BLaER1 (cell line): ENCODE data around the gene CHD2.
"Not testable (repeated sequence)": the region's sequence is repeated elsewhere in the genome, so short reads cannot be mapped to it uniquely, and the experiment has no call there.

ENCODE experiments used
- H3K27ac ChIP-seq: shearing (Covaris generic); formaldehyde crosslinking; 2 replicates; pipeline ENCODE4 v1.8.1; 2022
- H3K27me3 ChIP-seq: shearing (Covaris generic); formaldehyde crosslinking; 2 replicates; pipeline ENCODE4 v1.8.1; 2022
- H3K36me3 ChIP-seq: shearing (Covaris generic); formaldehyde crosslinking; 2 replicates; pipeline ENCODE4 v1.8.1; 2022
- H3K4me1 ChIP-seq: shearing (Covaris generic); formaldehyde crosslinking; 2 replicates; pipeline ENCODE4 v1.8.1; 2022
- H3K4me2 ChIP-seq: shearing (Covaris generic); formaldehyde crosslinking; 2 replicates; pipeline ENCODE4 v1.8.1; 2022
- H3K4me3 ChIP-seq: shearing (Covaris generic); formaldehyde crosslinking; 2 replicates; pipeline ENCODE4 v1.8.1; 2022
- H3K9ac ChIP-seq: shearing (Covaris generic); formaldehyde crosslinking; 2 replicates; pipeline ENCODE4 v1.8.1; 2022
- H3K9me3 ChIP-seq: shearing (Covaris generic); formaldehyde crosslinking; 2 replicates; pipeline ENCODE4 v1.8.1; 2022
- H4K20me1 ChIP-seq: shearing (Covaris generic); formaldehyde crosslinking; 2 replicates; pipeline ENCODE4 v1.8.1; 2022
- Cebpa-rat ChIP-seq: shearing (Covaris generic); IDR thresholded peaks from 2 replicates; pipeline ENCODE4 v1.8.1; 2022

Gene CHD2

GRCh38 chr15:92910451-92910850 lies 10.3 kb downstream of the CHD2 start:
- Histone ChIP-seq H3K27me3 (no peaks in the 10 kb centered on the region), H3K4me2 (peak overlapping the region; percentile 1; the same call in 1 of the 2 replicates), H3K4me3 (no peak overlapping the region), H4K20me1 (no peaks in the 10 kb centered on the region), H3K27ac (no peak overlapping the region), H3K36me3 (peaks cover 42% of the 10 kb centered on the region), H3K9me3 (peaks cover 6% of the 10 kb centered on the region; the same call in 1 of the 2 replicates), H3K4me1 (peaks cover 94% of the 10 kb centered on the region), H3K9ac (no peak overlapping the region)
- no peak for TF ChIP-seq Cebpa-rat

GRCh38 chr15:92914103-92914499 lies 14.0 kb downstream of the CHD2 start:
- H3K4me3 ChIP-seq, result peak overlapping the region; percentile 30; the same call in 1 of the 2 replicates
- H3K27ac ChIP-seq, result peak overlapping the region; percentile 67
- no peak for TF ChIP-seq Cebpa-rat
- no peaks in the 10 kb centered on the region for H3K27me3 ChIP-seq
- H3K9ac ChIP-seq, result peak overlapping the region; percentile 42; the same call in 1 of the 2 replicates
- H3K36me3 ChIP-seq, result peaks cover 55% of the 10 kb centered on the region
- H3K4me1 ChIP-seq, result peaks cover 83% of the 10 kb centered on the region
- peaks cover 6% of the 10 kb centered on the region; the same call in 1 of the 2 replicates for H3K9me3 ChIP-seq
- H3K4me2 ChIP-seq, result peak overlapping the region; percentile 72
- no peaks in the 10 kb centered on the region for H4K20me1 ChIP-seq

GRCh38 chr15:92914768-92915221 lies 14.7 kb downstream of the CHD2 start:
- H3K36me3 ChIP-seq, result peaks cover 55% of the 10 kb centered on the region
- H3K4me3 ChIP-seq, result peak overlapping the region; percentile 30; the same call in 1 of the 2 replicates
- H4K20me1 ChIP-seq, result no peaks in the 10 kb centered on the region
- H3K9ac ChIP-seq, result peak overlapping the region; percentile 42
- no peaks in the 10 kb centered on the region for H3K27me3 ChIP-seq
- H3K4me1 ChIP-seq, result peaks cover 77% of the 10 kb centered on the region
- TF ChIP-seq Cebpa-rat, result no peak
- H3K27ac ChIP-seq, result peak overlapping the region; percentile 67
- H3K4me2 ChIP-seq, result peak overlapping the region; percentile 72
- peaks cover 6% of the 10 kb centered on the region; the same call in 1 of the 2 replicates for H3K9me3 ChIP-seq

GRCh38 chr15:92915766-92916435 lies 15.8 kb downstream of the CHD2 start:
- TF ChIP-seq Cebpa-rat, result no peak
- Histone ChIP-seq H3K9ac (no peak overlapping the region), H3K27me3 (no peaks in the 10 kb centered on the region), H3K4me3 (no peak overlapping the region), H3K4me2 (peak overlapping the region; percentile 72), H3K4me1 (peaks cover 69% of the 10 kb centered on the region), H3K27ac (peak overlapping the region; percentile 67), H3K36me3 (peaks cover 49% of the 10 kb centered on the region), H4K20me1 (peaks cover 3% of the 10 kb centered on the region; the same call in 1 of the 2 replicates), H3K9me3 (peaks cover 6% of the 10 kb centered on the region; the same call in 1 of the 2 replicates)

GRCh38 chr15:92917598-92918407 lies 17.7 kb downstream of the CHD2 start:
- no peak for TF ChIP-seq Cebpa-rat
- Histone ChIP-seq H3K4me1 (peaks cover 69% of the 10 kb centered on the region), H4K20me1 (peaks cover 19% of the 10 kb centered on the region; the same call in 1 of the 2 replicates), H3K4me3 (no peak overlapping the region), H3K4me2 (peak overlapping the region; percentile 19), H3K27me3 (no peaks in the 10 kb centered on the region), H3K36me3 (peaks cover 52% of the 10 kb centered on the region), H3K9me3 (no peaks in the 10 kb centered on the region), H3K27ac (peak overlapping the region; percentile 60), H3K9ac (no peak overlapping the region)

GRCh38 chr15:92918881-92919280 lies 18.8 kb downstream of the CHD2 start:
- H3K4me1 ChIP-seq, result peaks cover 58% of the 10 kb centered on the region
- H3K9ac ChIP-seq, H3K9me3 ChIP-seq, H3K27me3 ChIP-seq, H3K4me2 ChIP-seq, H3K27ac ChIP-seq, H3K4me3 ChIP-seq: not testable (repeated sequence)
- H3K36me3 ChIP-seq, result peaks cover 63% of the 10 kb centered on the region
- H4K20me1 ChIP-seq, result peaks cover 29% of the 10 kb centered on the region; the same call in 1 of the 2 replicates

- H3K27ac ChIP-seq, result no peak overlapping the region
- peaks cover 81% of the 10 kb centered on the region for H3K36me3 ChIP-seq
- H3K27me3 ChIP-seq, result no peaks in the 10 kb centered on the region
- H3K4me2 ChIP-seq, result no peak overlapping the region
- peaks cover 29% of the 10 kb centered on the region; the same call in 1 of the 2 replicates for H4K20me1 ChIP-seq
- no peak for TF ChIP-seq Cebpa-rat
- H3K4me3 ChIP-seq, result no peak overlapping the region
- H3K4me1 ChIP-seq, result peaks cover 40% of the 10 kb centered on the region
- no peaks in the 10 kb centered on the region for H3K9me3 ChIP-seq
- no peak overlapping the region for H3K9ac ChIP-seq
Measured at GRCh38 chr15:92920595-92921161, 20.6 kb downstream of the CHD2 start.

- no peak overlapping the region for H3K27ac ChIP-seq
- no peaks in the 10 kb centered on the region for H3K27me3 ChIP-seq
- H3K36me3 ChIP-seq, result peaks cover 81% of the 10 kb centered on the region
- H3K4me1 ChIP-seq, result peaks cover 32% of the 10 kb centered on the region
- no peaks in the 10 kb centered on the region for H3K9me3 ChIP-seq
- no peak overlapping the region for H3K9ac ChIP-seq
- H3K4me2 ChIP-seq, result peak overlapping the region; percentile 17; the same call in 1 of the 2 replicates
- peaks cover 29% of the 10 kb centered on the region; the same call in 1 of the 2 replicates for H4K20me1 ChIP-seq
- no peak overlapping the region for H3K4me3 ChIP-seq
- TF ChIP-seq Cebpa-rat, result no peak
Measured at GRCh38 chr15:92921215-92922131, 21.3 kb downstream of the CHD2 start.

- H3K27me3 ChIP-seq, result no peaks in the 10 kb centered on the region
- H3K4me2 ChIP-seq, result no peak overlapping the region
- peaks cover 24% of the 10 kb centered on the region for H3K4me1 ChIP-seq
- H3K4me3 ChIP-seq, result no peak overlapping the region
- no peak overlapping the region for H3K27ac ChIP-seq
- no peak for TF ChIP-seq Cebpa-rat
- H4K20me1 ChIP-seq, result peaks cover 29% of the 10 kb centered on the region; the same call in 1 of the 2 replicates
- no peak overlapping the region for H3K9ac ChIP-seq
- no peaks in the 10 kb centered on the region for H3K9me3 ChIP-seq
- peaks cover 84% of the 10 kb centered on the region for H3K36me3 ChIP-seq
Measured at GRCh38 chr15:92922418-92923002, 22.4 kb downstream of the CHD2 start.
